ENCODE measurements around the gene GOLM1. TPM values are rescaled to one million over a fixed set of nuclear protein-coding genes. Genes with fewer than 3 reads are reported as not detected.

Gene GOLM1
- total and polyA plus RNA-seq, 2 donors (not counting 3 experiments of a cell fraction or from before 2014, with no cell fraction given) = 49.8 to 108 TPM

DNA sequence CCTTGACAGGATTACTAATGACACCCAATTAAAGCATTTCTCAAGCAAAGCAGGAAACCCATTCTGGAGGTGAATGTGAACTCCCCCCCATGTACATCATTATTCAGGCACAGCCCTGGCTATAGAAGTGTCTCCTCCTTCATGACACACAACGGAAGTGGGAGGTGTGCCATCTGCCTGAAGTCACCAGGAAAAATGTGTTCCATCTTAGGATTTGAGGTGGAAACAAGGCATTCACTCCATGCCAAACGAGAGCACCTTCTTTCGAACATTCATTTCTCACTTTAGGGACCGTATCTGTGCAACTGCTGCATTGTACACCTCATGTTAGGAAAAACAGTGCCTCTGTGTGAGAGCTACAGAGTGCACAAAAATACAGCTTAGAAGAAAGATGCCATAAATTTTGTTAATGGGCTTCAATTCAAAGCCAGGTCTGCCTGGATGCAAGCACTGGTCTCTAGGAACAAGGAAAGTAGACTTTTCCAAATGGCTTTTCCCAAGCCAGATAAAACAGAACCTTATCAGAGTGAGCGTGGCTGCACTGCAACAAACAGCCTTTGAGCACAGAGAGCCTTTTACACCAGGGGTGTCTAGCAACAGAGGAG lies 19.4 kb downstream of the GOLM1 start:
- Histone ChIP-seq H3K9me3 (replicated peaks; ENCODE audit: control insufficient read depth, insufficient read depth, low read length) (no peaks in the 10 kb centered on the region), H3K4me1 (ENCODE audit: control insufficient read depth, extremely low read depth, insufficient read depth, low read length) (peaks cover 5% of the 10 kb centered on the region), H3K79me2 (ENCODE audit: control insufficient read depth, insufficient read depth, low read length) (peaks cover 18% of the 10 kb centered on the region), H3K27me3 (ENCODE audit: control insufficient read depth in 2 of 2, insufficient read depth in 2 of 2, low read length in 2 of 2) (no peaks in the 10 kb centered on the region), H3K4me2 (ENCODE audit: insufficient read depth, low read length) (no peak overlapping the region), H3K9ac (replicated peaks; ENCODE audit: extremely low read depth, insufficient read depth, low read length) (no peak overlapping the region), H4K20me1 (replicated peaks; ENCODE audit: control insufficient read depth, extremely low read depth, insufficient read depth, low read length) (no peaks in the 10 kb centered on the region), H3K27ac (ENCODE audit: insufficient read depth, low read depth, low read length) (no peak overlapping the region), H3K4me3 (replicated peaks in 1 of 3; ENCODE audit: insufficient read depth in 1 of 3, low read depth in 1 of 3, low read length in 3 of 3) (no peak overlapping the region), H3K9me1 (replicated peaks; ENCODE audit: control insufficient read depth, extremely low read depth, insufficient read depth, low read length) (no peaks in the 10 kb centered on the region), H3K36me3 (ENCODE audit: control insufficient read depth in 2 of 2, extremely low read depth in 1 of 2, insufficient read depth in 2 of 2, low read length in 2 of 2) (peaks cover 3 to 12% of the 10 kb centered on the region in 2 experiments), H2AFZ (ENCODE audit: low read depth, low read length) (no peak overlapping the region)
- FAIRE-seq (peak; percentile 52), DNase-seq (ENCODE audit: low read depth, low spot score) (no peak)
- intact Hi-C loops (cut with micrococcal nuclease) = no loop called here
- POLR2A ChIA-PET = no interaction called here
- no peak for TF ChIP-seq MYC (IDR thresholded peaks at IDR 0.05; ENCODE audit: low read depth, low read length)
- TF ChIP-seq, protein P1, sequence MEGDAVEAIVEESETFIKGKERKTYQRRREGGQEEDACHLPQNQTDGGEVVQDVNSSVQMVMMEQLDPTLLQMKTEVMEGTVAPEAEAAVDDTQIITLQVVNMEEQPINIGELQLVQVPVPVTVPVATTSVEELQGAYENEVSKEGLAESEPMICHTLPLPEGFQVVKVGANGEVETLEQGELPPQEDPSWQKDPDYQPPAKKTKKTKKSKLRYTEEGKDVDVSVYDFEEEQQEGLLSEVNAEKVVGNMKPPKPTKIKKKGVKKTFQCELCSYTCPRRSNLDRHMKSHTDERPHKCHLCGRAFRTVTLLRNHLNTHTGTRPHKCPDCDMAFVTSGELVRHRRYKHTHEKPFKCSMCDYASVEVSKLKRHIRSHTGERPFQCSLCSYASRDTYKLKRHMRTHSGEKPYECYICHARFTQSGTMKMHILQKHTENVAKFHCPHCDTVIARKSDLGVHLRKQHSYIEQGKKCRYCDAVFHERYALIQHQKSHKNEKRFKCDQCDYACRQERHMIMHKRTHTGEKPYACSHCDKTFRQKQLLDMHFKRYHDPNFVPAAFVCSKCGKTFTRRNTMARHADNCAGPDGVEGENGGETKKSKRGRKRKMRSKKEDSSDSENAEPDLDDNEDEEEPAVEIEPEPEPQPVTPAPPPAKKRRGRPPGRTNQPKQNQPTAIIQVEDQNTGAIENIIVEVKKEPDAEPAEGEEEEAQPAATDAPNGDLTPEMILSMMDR (IDR thresholded peaks at IDR 0.05; ENCODE audit: extremely low read depth in 1 of 2, insufficient read depth in 1 of 2, low read depth in 1 of 2, low read length in 2 of 2) = no peak
- no peak for TF ChIP-seq POLR2A (IDR thresholded peaks at IDR 0.05; ENCODE audit: low read depth, low read length)
- TF ChIP-seq, protein P2, sequence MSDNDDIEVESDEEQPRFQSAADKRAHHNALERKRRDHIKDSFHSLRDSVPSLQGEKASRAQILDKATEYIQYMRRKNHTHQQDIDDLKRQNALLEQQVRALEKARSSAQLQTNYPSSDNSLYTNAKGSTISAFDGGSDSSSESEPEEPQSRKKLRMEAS (IDR thresholded peaks at IDR 0.05; ENCODE audit: insufficient read depth, insufficient read length) = no peak
- TF ChIP-seq JUN (IDR thresholded peaks at IDR 0.05; ENCODE audit: borderline replicate concordance, insufficient read depth, insufficient read length, low read depth) = no peak
- TF ChIP-seq POLR2AphosphoS5 (IDR thresholded peaks at IDR 0.05; ENCODE audit: insufficient read depth, low read depth, low read length) = no peak
- dilution Hi-C loops (cut with MboI; ENCODE audit: extremely low pct_ligation_motif_present, low sequenced_read_pairs) = no loop called here
- CTCF ChIA-PET = interaction anchor here (0.8 to 1.3 kb wide), 2 partner anchors 11 to 18 kb away, joined by 3 read pairs; no protein-coding TSS in a partner anchor
- BruUV-seq (replicated peaks) = no TSS peak
